ENCODE data around the gene SVOPL.

DNA sequence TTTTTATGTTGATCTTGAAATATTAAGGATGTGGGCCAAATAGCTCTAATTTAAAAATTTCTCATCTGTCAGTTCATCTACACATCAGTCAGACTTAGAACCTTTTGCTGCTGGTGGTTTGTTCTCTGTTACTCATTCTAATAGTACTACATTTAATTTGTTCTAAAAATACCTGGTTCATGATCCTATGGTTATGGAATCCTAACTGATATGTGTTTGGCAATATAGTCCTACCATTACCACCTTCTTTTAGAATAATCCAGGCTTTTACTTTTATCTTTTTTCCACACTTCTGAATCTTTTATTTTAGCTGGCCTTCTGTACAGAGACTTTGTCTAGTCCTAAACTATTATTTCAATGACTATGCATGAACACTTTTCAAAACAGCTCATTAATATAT lies 116.9 kb downstream of the SVOPL start:
- TF ChIP-seq, protein P1, sequence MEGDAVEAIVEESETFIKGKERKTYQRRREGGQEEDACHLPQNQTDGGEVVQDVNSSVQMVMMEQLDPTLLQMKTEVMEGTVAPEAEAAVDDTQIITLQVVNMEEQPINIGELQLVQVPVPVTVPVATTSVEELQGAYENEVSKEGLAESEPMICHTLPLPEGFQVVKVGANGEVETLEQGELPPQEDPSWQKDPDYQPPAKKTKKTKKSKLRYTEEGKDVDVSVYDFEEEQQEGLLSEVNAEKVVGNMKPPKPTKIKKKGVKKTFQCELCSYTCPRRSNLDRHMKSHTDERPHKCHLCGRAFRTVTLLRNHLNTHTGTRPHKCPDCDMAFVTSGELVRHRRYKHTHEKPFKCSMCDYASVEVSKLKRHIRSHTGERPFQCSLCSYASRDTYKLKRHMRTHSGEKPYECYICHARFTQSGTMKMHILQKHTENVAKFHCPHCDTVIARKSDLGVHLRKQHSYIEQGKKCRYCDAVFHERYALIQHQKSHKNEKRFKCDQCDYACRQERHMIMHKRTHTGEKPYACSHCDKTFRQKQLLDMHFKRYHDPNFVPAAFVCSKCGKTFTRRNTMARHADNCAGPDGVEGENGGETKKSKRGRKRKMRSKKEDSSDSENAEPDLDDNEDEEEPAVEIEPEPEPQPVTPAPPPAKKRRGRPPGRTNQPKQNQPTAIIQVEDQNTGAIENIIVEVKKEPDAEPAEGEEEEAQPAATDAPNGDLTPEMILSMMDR (IDR thresholded peaks at IDR 0.05) = no peak
- TF ChIP-seq POLR2A (IDR thresholded peaks at IDR 0.05) (no peak), POLR2AphosphoS5 (IDR thresholded peaks at IDR 0.05) (no peak)

Data from breast epithelium (tissue), 3 donors.